GM12878 (cell line): ENCODE measurements around the gene MUC20. TPM values are rescaled to one million over a fixed set of nuclear protein-coding genes. Genes with fewer than 3 reads are reported as not detected.

ENCODE experiments used
- ATAC-seq: fragments of 200-7000 bp; cut with Tn5 transposase; 3 replicates; pipeline ENCODE4 v1.9.1; 2020; ENCODE audit warnings: mild to moderate bottlenecking, moderate library complexity
- BruUV-seq: library from RNA; stranded (reverse); fragments of 400-500 nt; replicated peaks from 2 replicates; lab custom pipeline; 2021; lab: Mats Ljungman, UMichigan
- CTCF ChIA-PET: fragments of 300-600 bp; sonication (Branson Sonifier 250); formaldehyde crosslinking; extraction: SDS; loops from one replicate; lab custom pipeline; 2021; ENCODE audit warnings: inconsistent platforms; lab: Yijun Ruan, JAX
- POLR2A ChIA-PET: fragments of 350-600 bp; formaldehyde crosslinking; extraction: SDS; loops from one replicate; lab custom pipeline; 2021; ENCODE audit warnings: inconsistent platforms; lab: Charles Lee
- RAD21 ChIA-PET: fragments of 300-600 bp; sonication (Branson Sonifier 250); formaldehyde crosslinking; loops from one replicate; lab custom pipeline; 2023; ENCODE audit warnings: antibody characterized with exemption; ENCODE audit not compliant: unreplicated experiment; lab: Charles Lee
- SMC1A ChIA-PET: fragments of 300-600 bp; sonication (Branson Sonifier 250); formaldehyde crosslinking; loops from one replicate; lab custom pipeline; 2023; ENCODE audit not compliant: unreplicated experiment, uncharacterized antibody; lab: Charles Lee
- DNase-seq: peaks from one replicate; pipeline ENCODE4 v3.0.0-alpha.2; 2011; ENCODE audit warnings: low read depth, low spot score
- FAIRE-seq: peaks from 3 replicates; lab custom pipeline; 2011; peaks lifted over from hg19 to GRCh38; lab: Jason Lieb, UNC
- H2AFZ ChIP-seq: 2 replicates; pipeline ENCODE4 v1.6.0; 2011; ENCODE audit warnings: low read depth, low read length, control low read depth; ENCODE audit not compliant: control insufficient read depth
- H3K27ac ChIP-seq: 2 replicates; pipeline ENCODE4 v1.5.1; 2011; ENCODE audit warnings: control low read depth; ENCODE audit not compliant: control insufficient read depth, insufficient read depth
- H3K27me3 ChIP-seq, 2 experiments: replicated peaks in 1 of 2; 2 replicates each; pipeline versions ENCODE4 v1.6.0 to v1.6.1; 2011; ENCODE audit warnings: low read length in 1 of 2; ENCODE audit not compliant: control insufficient read depth in 2 of 2, insufficient read depth in 2 of 2
- H3K36me3 ChIP-seq, 2 experiments: 2 replicates each; pipeline ENCODE4 v1.5.1; 2011; ENCODE audit warnings: low read length in 1 of 2; ENCODE audit not compliant: control insufficient read depth in 2 of 2, insufficient read depth in 2 of 2
- H3K4me1 ChIP-seq: 2 replicates; pipeline ENCODE4 v1.6.1; 2011; ENCODE audit warnings: mild to moderate bottlenecking, low read length, moderate library complexity, mixed read lengths; ENCODE audit not compliant: control insufficient read depth, insufficient read depth
- H3K4me2 ChIP-seq: 2 replicates; pipeline ENCODE4 v1.6.0; 2011; ENCODE audit warnings: control low read depth; ENCODE audit not compliant: control insufficient read depth, insufficient read depth
- H3K4me3 ChIP-seq: fragments of 200-600 bp; sonication (generic); 2 replicates; pipeline ENCODE4 v1.5.1; 2016
- H3K79me2 ChIP-seq: 2 replicates; pipeline ENCODE4 v1.6.0; 2011; ENCODE audit warnings: low read length; ENCODE audit not compliant: control insufficient read depth, insufficient read depth
- H3K9ac ChIP-seq: 2 replicates; pipeline ENCODE4 v1.8.0; 2011; ENCODE audit warnings: low read length, control low read depth, mixed read lengths; ENCODE audit not compliant: control insufficient read depth, insufficient read depth
- H3K9me3 ChIP-seq: replicated peaks from 3 replicates; pipeline ENCODE4 v1.5.1; 2011; ENCODE audit warnings: mild to moderate bottlenecking, low read length; ENCODE audit not compliant: control insufficient read depth, insufficient read depth
- H4K20me1 ChIP-seq: 2 replicates; pipeline ENCODE4 v1.6.0; 2011; ENCODE audit not compliant: control insufficient read depth, insufficient read depth
- BHLHE40 ChIP-seq, 2 experiments: fragments of 450-650 bp in 1 of 2; IDR thresholded peaks; 2 replicates each; pipeline ENCODE4 v1.6.1; 2011 to 2017; ENCODE audit warnings: low read depth in 2 of 2, borderline replicate concordance in 1 of 2, improper control_type of control experiment in 1 of 2, low read length in 1 of 2, mild to moderate bottlenecking in 1 of 2
- CEBPB ChIP-seq, 2 experiments: fragments of 150-350 bp in 1 of 2; IDR thresholded peaks; 2 replicates each; pipeline ENCODE4 v1.6.1; 2012 to 2014; ENCODE audit warnings: low read depth in 2 of 2, low read length in 2 of 2, borderline replicate concordance in 1 of 2, inconsistent platforms in 1 of 2
- CHD2 ChIP-seq: IDR thresholded peaks from 2 replicates; pipeline ENCODE4 v1.6.1; 2011; ENCODE audit warnings: low read depth, low read length, improper control_type of control experiment, borderline replicate concordance
- DPF2 ChIP-seq: fragments of 450-650 bp; IDR thresholded peaks from 2 replicates; pipeline ENCODE4 v1.6.1; 2017; ENCODE audit warnings: mild to moderate bottlenecking
- E2F8 ChIP-seq: fragments of 450-650 bp; IDR thresholded peaks from 2 replicates; pipeline ENCODE4 v1.6.1; 2018; ENCODE audit warnings: mild to moderate bottlenecking, low read depth, moderate library complexity; ENCODE audit not compliant: partially characterized antibody
- FOXM1 ChIP-seq: IDR thresholded peaks from 2 replicates; pipeline ENCODE4 v1.6.1; 2012; ENCODE audit warnings: low read depth, mild to moderate bottlenecking, inconsistent platforms, low read length, moderate library complexity
- GABPA ChIP-seq: IDR thresholded peaks from 2 replicates; pipeline ENCODE4 v1.6.1; 2014; ENCODE audit warnings: antibody characterized with exemption, low read depth, mild to moderate bottlenecking, inconsistent platforms
- KAT2A ChIP-seq: conservative IDR thresholded peaks from 2 replicates; pipeline ENCODE4 v1.6.1; 2011; ENCODE audit warnings: low read depth, low read length; ENCODE audit not compliant: control insufficient read depth
- KDM1A ChIP-seq: fragments of 200-600 bp; sonication (generic); IDR thresholded peaks from 2 replicates; pipeline ENCODE4 v1.6.1; 2016; ENCODE audit warnings: borderline replicate concordance
- MAX ChIP-seq: IDR thresholded peaks from 2 replicates; pipeline ENCODE4 v1.6.1; 2012; ENCODE audit warnings: low read depth, low read length, improper control_type of control experiment
- MTA3 ChIP-seq: IDR thresholded peaks from 2 replicates; pipeline ENCODE4 v1.6.1; 2012; ENCODE audit warnings: low read length, inconsistent platforms, borderline replicate concordance
- PML ChIP-seq: IDR thresholded peaks from 2 replicates; pipeline ENCODE4 v1.6.1; 2012; ENCODE audit warnings: low read length, inconsistent platforms
- POLR2A ChIP-seq: IDR thresholded peaks from 2 replicates; pipeline ENCODE4 v1.6.1; 2011; ENCODE audit warnings: low read depth, mild to moderate bottlenecking, low read length
- RELB ChIP-seq: fragments of 450-650 bp; IDR thresholded peaks from 2 replicates; pipeline ENCODE4 v1.6.1; 2017; ENCODE audit warnings: low read depth, mild to moderate bottlenecking, moderate library complexity
- RUNX3 ChIP-seq: IDR thresholded peaks from 2 replicates; pipeline ENCODE4 v1.6.1; 2012; ENCODE audit warnings: low read length, inconsistent platforms
- YY1 ChIP-seq: IDR thresholded peaks from 2 replicates; pipeline ENCODE4 v1.6.1; 2011; ENCODE audit warnings: low read depth, mild to moderate bottlenecking, low read length
- WGBS: methylation state at CpG from one replicate; pipeline ENCODE4 v1.1.6; 2016; ENCODE audit warnings: low lambda C conversion rate; ENCODE audit not compliant: insufficient replicate concordance, insufficient coverage; ENCODE audit errors: missing lambda C conversion rate; 5-methylcytosine and 5-hydroxymethylcytosine counted together
- in situ Hi-C: fragments of 300-500 bp; cut with MboI; formaldehyde crosslinking; loops from 9 replicates; pipeline ENCODE4 v1.14.3; 2018; ENCODE audit warnings: mixed read lengths
- intact Hi-C: fragments of 100-400 bp; cut with micrococcal nuclease; formaldehyde crosslinking; loops from one replicate; pipeline ENCODE4 v1.14.2; 2022; ENCODE audit not compliant: unreplicated experiment
- polyA plus RNA-seq, 11 experiments: library from polyadenylated mRNA; depleted of rRNA in 4 of 11; unstranded in 6 of 11; stranded (reverse) in 5 of 11; fragments of >200 nt; fragmentation: Nextera tagmentation in 4 of 11; fragmentation: Illumina TruSeq in 1 of 11; extraction: Ambion mirVana in 4 of 11; extraction: Trizol in 1 of 11; gene quantifications; 1 replicate in 1 of 11; 2 replicates in 10 of 11; pipeline versions ENCODE4 v1.2.1 to v1.2.3, GENCODE V29; 2011 to 2016; ENCODE audit warnings: inconsistent platforms in 2 of 11, missing spikeins in 2 of 11, low read depth in 1 of 11
- total RNA-seq, 4 experiments: library from RNA; depleted of rRNA in 3 of 4; stranded (reverse); fragments of >200 nt in 3 of 4; fragmentation: Illumina TruSeq in 1 of 4; extraction: Trizol in 1 of 4; gene quantifications; 2 replicates each; pipeline versions ENCODE4 v1.2.1 to v1.2.3, GENCODE V29; 2013 to 2021

Gene MUC20
- total and polyA plus RNA-seq, 10 of the 15 experiments (the other 5 are each of a cell fraction or from before 2014, with no cell fraction given) = 0.04 to 0.46 (median 0.17) TPM; not detected in 3

GRCh38 chr3:195693428-195694216 lies 27.2 kb upstream of the MUC20 start:
- ChIA-PET CTCF (interaction anchor here (0.8 kb wide), 1 partner anchor 11 kb away, joined by 3 read pairs; no protein-coding TSS in a partner anchor), SMC1A (no interaction called here), POLR2A (no interaction called here), RAD21 (no interaction called here)
- no peaks in the 10 kb centered on the region for H3K27me3 ChIP-seq
- in situ Hi-C loops = no loop called here
- no peaks in the 10 kb centered on the region for H4K20me1 ChIP-seq
- intact Hi-C loops = no loop called here
- H3K79me2 ChIP-seq = no peaks in the 10 kb centered on the region
- H2AFZ ChIP-seq = no peak overlapping the region
- peaks cover 9% of the 10 kb centered on the region for H3K4me1 ChIP-seq
- H3K27ac ChIP-seq = no peak overlapping the region
- H3K4me2 ChIP-seq = no peak overlapping the region
- no peak overlapping the region for H3K4me3 ChIP-seq
- ATAC-seq (no peak), DNase-seq (no peak), FAIRE-seq (no peak)
- no peak overlapping the region for H3K9ac ChIP-seq
- peaks cover 2 to 7% of the 10 kb centered on the region in 2 experiments for H3K36me3 ChIP-seq
- WGBS = 78% methylated on average over 13 of the region's 13 CpGs
- no TSS peak for BruUV-seq
- H3K9me3 ChIP-seq = no peaks in the 10 kb centered on the region; the same call in 2 of the 3 replicates
- TF ChIP-seq PML (no peak), RUNX3 (no peak), DPF2 (no peak), KDM1A (no peak), BHLHE40 (IDR thresholded peaks at IDR 0.05; ENCODE audit: borderline replicate concordance in 1 of 2, low read depth in 2 of 2, low read length in 1 of 2) (no peak), RELB (no peak), POLR2A (no peak), KAT2A (no peak), MTA3 (no peak), MAX (no peak), E2F8 (no peak), YY1 (no peak), CEBPB (IDR thresholded peaks at IDR 0.05; ENCODE audit: borderline replicate concordance in 1 of 2, low read depth in 2 of 2, low read length in 2 of 2) (no peak), GABPA (no peak), FOXM1 (no peak), CHD2 (no peak)
